Cardiac muscle cell (in vitro differentiated cells and primary cell): ENCODE data around the gene ICAM2. TPM values are rescaled to one million over a fixed set of nuclear protein-coding genes. Genes with fewer than 3 reads are reported as not detected.

Source experiments
- DNase-seq, 2 donors: peaks; one replicate each; pipeline versions ENCODE4 v3.0.0 to v3.0.0-alpha.2; 2010 to 2017; ENCODE audit warnings: low read depth in 1 of 2, low spot score in 1 of 2
- H3K27ac ChIP-seq: fragments of 200-600 bp; sonication (generic); 2 replicates; pipeline ENCODE4 v1.5.1; 2016
- H3K27me3 ChIP-seq: fragments of 200-600 bp; sonication (generic); 2 replicates; pipeline ENCODE4 v1.6.0; 2016; ENCODE audit warnings: control low read depth
- H3K36me3 ChIP-seq: fragments of 200-600 bp; sonication (generic); 2 replicates; pipeline ENCODE4 v1.5.1; 2016; ENCODE audit warnings: control low read depth
- H3K4me1 ChIP-seq: fragments of 200-600 bp; sonication (generic); 2 replicates; pipeline ENCODE4 v1.8.1; 2017; ENCODE audit warnings: low read depth, mild to moderate bottlenecking, mixed run types
- H3K4me3 ChIP-seq: fragments of 200-600 bp; sonication (generic); 2 replicates; pipeline ENCODE4 v1.5.1; 2016; ENCODE audit warnings: mild to moderate bottlenecking
- H3K9me3 ChIP-seq: fragments of 200-600 bp; sonication (generic); 2 replicates; pipeline ENCODE4 v1.5.1; 2017; ENCODE audit warnings: low read depth, mild to moderate bottlenecking, control low read depth
- CTCF ChIP-seq: IDR thresholded peaks from 2 replicates; pipeline ENCODE4 v1.5.1; 2012; ENCODE audit warnings: low read depth, mild to moderate bottlenecking, low read length
- polyA plus RNA-seq: library from polyadenylated mRNA; unstranded; fragments of >200 nt; fragmentation: Nextera tagmentation; extraction: Ambion mirVana; gene quantifications from 2 replicates; pipeline ENCODE4 v1.2.1, GENCODE V29; 2016
- total RNA-seq: library from RNA; depleted of rRNA; stranded (reverse); fragments of >200 nt; gene quantifications from 2 replicates; pipeline ENCODE4 v1.2.3, GENCODE V29; 2016

Gene ICAM2
- total and polyA plus RNA-seq, 2 experiments from 2014 or later: 1.1 TPM; not detected in 1

DNA sequence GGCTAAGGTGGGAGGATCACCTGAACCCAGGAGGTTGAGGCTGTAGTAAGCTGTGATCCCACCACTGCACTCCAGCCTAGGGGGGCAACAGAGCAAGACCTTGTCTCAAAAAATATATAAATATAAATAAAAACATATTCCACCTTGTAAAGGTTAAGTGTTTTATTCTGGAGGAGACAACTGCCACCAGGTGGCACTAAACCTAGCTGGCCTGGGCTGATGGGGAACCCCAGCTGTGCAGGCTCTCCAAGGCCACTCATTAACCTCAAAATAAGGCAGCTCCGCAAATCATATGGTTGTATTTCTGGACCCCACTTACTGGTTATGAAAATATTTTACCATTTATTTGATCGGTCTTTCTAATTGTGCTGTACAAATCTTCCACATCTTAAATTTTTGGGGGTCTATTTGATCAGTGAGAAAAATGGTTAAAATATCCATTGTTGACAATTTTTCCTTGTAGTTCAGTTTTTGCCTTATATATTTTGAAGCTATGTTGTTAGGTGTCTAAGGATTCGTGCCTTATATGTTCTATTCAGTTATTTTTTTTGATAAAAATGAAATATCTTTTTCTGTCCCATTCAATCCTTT, 8.5 kb upstream of the ICAM2 start:
- Histone ChIP-seq H3K9me3 (no peaks in the 10 kb centered on the region), H3K4me1 (no peaks in the 10 kb centered on the region), H3K36me3 (no peaks in the 10 kb centered on the region), H3K27ac (no peak overlapping the region), H3K27me3 (no peaks in the 10 kb centered on the region), H3K4me3 (no peak overlapping the region)
- peak; percentile 68 for TF ChIP-seq CTCF
- peak; percentile 70 to 77 for DNase-seq

DNA sequence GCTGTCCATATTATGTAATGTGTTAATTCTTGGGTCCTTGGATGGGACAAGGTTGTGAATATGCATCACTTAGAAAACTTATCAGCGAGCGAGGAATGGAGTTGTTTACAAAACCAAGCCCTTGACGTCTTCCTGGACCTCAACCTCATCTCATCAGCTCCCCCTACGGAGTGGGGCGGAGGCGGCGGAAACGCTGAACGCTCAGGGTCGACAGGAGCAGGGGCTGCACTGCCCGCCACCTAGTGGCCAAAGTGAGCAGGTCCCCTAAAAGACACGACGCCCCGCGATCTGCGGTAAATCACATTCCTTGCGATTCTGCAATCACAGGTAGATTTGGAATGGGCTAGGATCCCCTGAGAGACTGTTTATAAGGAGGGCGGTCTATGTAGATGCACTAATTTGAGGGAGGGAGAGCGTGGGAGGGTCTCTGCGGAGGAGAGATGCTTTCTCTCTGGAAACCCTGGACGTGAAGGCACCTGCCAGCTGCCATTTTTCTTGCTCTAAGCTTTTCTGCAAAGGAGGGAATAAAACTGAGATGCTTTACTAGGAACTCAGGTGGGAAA, 5.4 kb upstream of the ICAM2 start:
- H3K36me3 ChIP-seq: no peaks in the 10 kb centered on the region
- H3K27me3 ChIP-seq: no peaks in the 10 kb centered on the region
- H3K27ac ChIP-seq: no peak overlapping the region
- no peaks in the 10 kb centered on the region for H3K4me1 ChIP-seq
- no peak overlapping the region for H3K4me3 ChIP-seq
- no peaks in the 10 kb centered on the region for H3K9me3 ChIP-seq
- peak; percentile 97 for TF ChIP-seq CTCF
- DNase-seq: peak; percentile 82 to 83

DNA sequence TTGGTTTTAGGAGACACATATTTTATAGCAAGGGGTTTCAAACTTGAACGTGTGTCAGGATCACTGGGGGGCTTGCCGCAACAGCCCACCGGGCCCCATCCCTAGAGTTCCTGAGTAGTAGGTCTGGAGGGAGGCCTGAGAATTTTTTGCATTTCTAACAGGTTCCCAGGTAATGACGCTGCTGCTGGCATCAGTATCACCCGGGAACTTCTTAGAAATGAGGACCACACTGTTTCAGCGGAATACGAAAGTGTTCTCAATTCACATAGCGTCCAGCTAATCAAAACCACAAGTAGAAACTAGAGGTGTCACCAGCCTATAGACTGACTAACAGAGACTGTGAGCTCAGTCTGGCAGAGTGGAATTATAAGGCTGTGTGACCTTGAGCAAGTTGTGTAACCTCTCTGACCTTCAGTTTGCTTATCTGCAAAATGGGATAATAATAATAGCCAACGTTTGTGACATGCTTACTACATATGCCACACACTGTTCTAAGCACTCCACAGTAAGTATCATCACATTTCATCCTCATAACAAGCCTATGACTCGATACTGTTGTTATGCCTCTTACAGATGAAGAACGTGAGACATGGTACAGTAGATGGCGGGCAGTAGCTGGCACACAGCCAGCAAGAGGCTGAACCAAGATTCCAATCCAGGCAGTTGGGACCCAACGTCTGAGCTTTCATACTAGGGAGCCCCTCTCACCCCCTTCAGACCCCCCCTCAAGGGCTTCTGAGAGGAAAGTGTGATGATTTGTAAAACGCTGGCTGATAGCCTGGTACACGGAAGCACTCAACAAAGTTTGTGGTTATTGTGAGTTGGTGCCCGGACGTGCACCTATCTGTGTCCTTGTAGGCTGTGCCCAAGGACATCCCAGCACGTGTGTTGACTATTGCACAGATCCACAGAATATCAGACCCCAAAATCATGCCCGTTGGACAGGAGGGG, 4.6 kb upstream of the ICAM2 start:
- H3K9me3 ChIP-seq: no peaks in the 10 kb centered on the region
- no peaks in the 10 kb centered on the region for H3K36me3 ChIP-seq
- no peak overlapping the region for H3K4me3 ChIP-seq
- no peaks in the 10 kb centered on the region for H3K27me3 ChIP-seq
- H3K27ac ChIP-seq: no peak overlapping the region
- no peak for TF ChIP-seq CTCF
- H3K4me1 ChIP-seq: no peaks in the 10 kb centered on the region
- DNase-seq: peak in 1 of 2 donors; percentile 3

GRCh38 chr17:64024215-64024654, 3.8 kb upstream of the ICAM2 start:
- DNase-seq: no peak

More at GRCh38 chr17:64024215-64024654, 3.8 kb upstream of the ICAM2 start:
- H3K27ac ChIP-seq: no peak overlapping the region
- no peak overlapping the region for H3K4me3 ChIP-seq
- H3K27me3 ChIP-seq: no peaks in the 10 kb centered on the region
- no peak for TF ChIP-seq CTCF
- no peaks in the 10 kb centered on the region for H3K36me3 ChIP-seq
- no peaks in the 10 kb centered on the region for H3K9me3 ChIP-seq
- no peaks in the 10 kb centered on the region for H3K4me1 ChIP-seq
